SK-N-MC (cell line): Measurements from ENCODE around the gene UNKL.

ENCODE experiments used
- DNase-seq: peaks from one replicate; pipeline ENCODE4 v3.0.0-alpha.2; 2011; ENCODE audit warnings: low read depth, low spot score
- H3K27ac ChIP-seq: fragments of 200-600 bp; sonication (generic); 2 replicates; pipeline ENCODE4 v1.5.1; 2016; ENCODE audit warnings: mixed run types
- H3K36me3 ChIP-seq: fragments of 200-600 bp; sonication (generic); 2 replicates; pipeline ENCODE4 v1.6.1; 2017; ENCODE audit warnings: antibody characterized with exemption, low read length, mixed read lengths; ENCODE audit not compliant: insufficient read depth
- H3K4me3 ChIP-seq: fragments of 200-600 bp; sonication (generic); 2 replicates; pipeline ENCODE4 v1.5.1; 2016
- H3K9ac ChIP-seq: fragments of 200-600 bp; sonication (generic); 2 replicates; pipeline ENCODE4 v1.8.0; 2017; ENCODE audit warnings: mixed run types, mixed read lengths; ENCODE audit not compliant: insufficient read length
- H3K9me3 ChIP-seq: fragments of 200-600 bp; sonication (generic); 2 replicates; pipeline ENCODE4 v1.6.1; 2017; ENCODE audit warnings: low read depth, mild to moderate bottlenecking, antibody characterized with exemption, low read length, moderate library complexity, mixed read lengths
- EZH2 ChIP-seq: fragments of 200-600 bp; sonication (generic); IDR thresholded peaks from one replicate; pipeline ENCODE4 v1.6.1; 2017; ENCODE audit warnings: antibody characterized with exemption
- FOXP2 ChIP-seq: optimal IDR thresholded peaks from 2 replicates; pipeline ENCODE3; 2011; ENCODE audit warnings: mild to moderate bottlenecking, moderate library complexity; ENCODE audit not compliant: insufficient read depth; ENCODE audit errors: extremely low read length, control extremely low read depth
- POLR2AphosphoS5 ChIP-seq: IDR thresholded peaks from 2 replicates; pipeline ENCODE4 v1.6.1; 2012; ENCODE audit warnings: mild to moderate bottlenecking, low read depth, low read length, borderline replicate concordance

The UNKL gene

DNA sequence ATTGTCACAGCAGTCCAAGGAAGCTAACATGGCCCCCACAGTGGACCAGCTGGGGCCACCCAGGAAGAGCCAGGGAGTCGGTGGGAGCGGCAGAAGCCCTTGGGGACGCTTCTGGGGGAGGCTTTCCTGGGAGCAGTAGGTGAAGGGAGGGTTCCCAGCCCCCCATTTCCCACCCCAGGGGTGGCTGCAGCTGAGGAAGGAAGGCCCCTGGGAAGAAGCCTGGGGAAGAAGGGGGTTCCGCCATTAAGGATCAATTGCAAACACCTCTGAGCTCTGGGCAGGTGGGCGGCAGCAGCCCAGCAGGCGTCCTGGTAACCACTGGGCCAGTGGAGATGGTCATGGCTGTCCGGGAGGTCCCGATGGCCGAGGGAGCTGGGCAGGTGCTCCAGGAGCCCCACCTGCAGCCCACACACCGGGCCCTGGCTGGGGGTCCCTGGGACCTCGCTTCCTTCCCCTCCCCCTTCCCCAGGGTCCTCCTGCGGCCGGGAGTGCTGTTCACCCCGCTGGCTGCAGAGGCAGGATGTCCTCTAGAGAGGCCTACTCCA, 15.8 kb upstream of the UNKL start:
- Histone ChIP-seq H3K36me3 (no peaks in the 10 kb centered on the region), H3K9ac (no peak overlapping the region), H3K27ac (no peak overlapping the region)

DNA sequence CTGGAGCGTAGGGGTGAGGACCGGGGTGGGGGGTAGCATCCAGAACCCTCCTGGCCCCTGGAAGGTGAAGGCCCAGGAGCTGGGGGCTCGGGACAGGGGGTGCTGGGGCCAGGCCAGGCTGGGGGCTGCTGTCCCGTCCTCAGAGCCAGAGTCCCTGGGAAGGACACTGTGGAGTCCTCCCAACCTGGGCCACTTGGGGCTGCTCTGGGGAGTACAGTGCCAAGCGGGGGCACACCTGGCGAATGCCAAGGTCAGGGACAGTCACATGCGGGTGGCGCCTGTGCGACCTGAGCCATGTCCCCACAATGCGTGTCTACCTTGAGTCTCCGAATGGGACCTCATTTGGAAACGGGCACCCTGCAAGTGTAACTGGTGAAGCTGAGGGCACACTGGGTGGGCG, 15.1 kb upstream of the UNKL start:
- Histone ChIP-seq H3K9me3 (no peaks in the 10 kb centered on the region), H3K27ac (no peak overlapping the region), H3K4me3 (no peak overlapping the region), H3K36me3 (no peaks in the 10 kb centered on the region), H3K9ac (no peak overlapping the region)
- DNase-seq: no peak
- TF ChIP-seq POLR2AphosphoS5: no peak
- TF ChIP-seq EZH2: no peak
- no peak for TF ChIP-seq FOXP2

More for the DNA sequence above, 15.8 kb upstream of the UNKL start:
- DNase-seq: no peak
- Histone ChIP-seq H3K9me3 (no peaks in the 10 kb centered on the region), H3K4me3 (no peak overlapping the region)
- no peak for TF ChIP-seq POLR2AphosphoS5
- no peak for TF ChIP-seq EZH2

DNA sequence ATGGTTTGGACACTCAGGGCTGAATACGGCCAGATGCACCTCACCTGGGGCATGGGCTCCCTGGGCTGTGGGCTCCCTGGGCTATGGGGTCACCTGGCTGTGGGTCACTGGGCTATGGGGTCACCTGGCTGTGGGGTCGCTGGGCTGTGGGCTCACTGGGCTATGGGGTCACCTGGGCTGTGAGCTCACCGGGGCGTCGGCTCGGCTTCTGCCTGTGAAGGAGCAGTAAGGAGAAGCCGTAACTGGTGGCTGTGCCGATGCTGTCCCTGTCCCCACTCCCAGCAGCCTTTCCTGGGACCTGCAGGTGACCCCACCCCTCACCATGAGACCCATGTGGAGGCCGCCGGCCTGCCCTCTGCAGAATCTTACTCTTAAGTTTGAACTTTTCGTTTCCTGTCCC, 14.5 kb upstream of the UNKL start:
- DNase-seq: no peak
- H3K36me3 ChIP-seq: no peaks in the 10 kb centered on the region
- H3K4me3 ChIP-seq: no peak overlapping the region
- H3K9ac ChIP-seq: no peak overlapping the region
- H3K9me3 ChIP-seq: no peaks in the 10 kb centered on the region
- no peak overlapping the region for H3K27ac ChIP-seq
- no peak for TF ChIP-seq POLR2AphosphoS5
- no peak for TF ChIP-seq FOXP2
- no peak for TF ChIP-seq EZH2

DNA sequence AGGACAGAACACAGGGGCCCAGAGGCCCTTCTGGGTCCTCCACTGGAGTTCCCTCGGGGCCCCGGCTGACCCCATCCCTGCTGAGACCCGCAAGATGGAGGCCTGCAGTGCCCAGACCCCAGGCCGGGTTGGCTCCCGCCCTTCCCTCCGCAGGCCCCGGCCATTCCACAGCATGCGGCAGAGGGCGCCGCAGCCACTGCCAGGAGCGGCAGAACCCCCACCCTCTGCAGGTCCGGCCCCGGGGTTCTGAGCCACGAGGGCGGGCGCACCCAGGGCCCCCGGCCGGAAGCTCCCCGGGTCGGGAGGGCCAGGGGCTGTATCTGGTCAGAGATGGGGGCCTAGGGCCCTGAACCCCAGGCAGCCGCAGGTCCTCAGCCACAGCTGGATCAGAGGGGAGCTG, 14.0 kb upstream of the UNKL start:
- H3K9me3 ChIP-seq: no peaks in the 10 kb centered on the region
- TF ChIP-seq FOXP2 (no peak), POLR2AphosphoS5 (no peak), EZH2 (no peak)
- H3K36me3 ChIP-seq: no peaks in the 10 kb centered on the region
- H3K9ac ChIP-seq: no peak overlapping the region
- H3K27ac ChIP-seq: no peak overlapping the region
- H3K4me3 ChIP-seq: no peak overlapping the region
- no peak for DNase-seq

DNA sequence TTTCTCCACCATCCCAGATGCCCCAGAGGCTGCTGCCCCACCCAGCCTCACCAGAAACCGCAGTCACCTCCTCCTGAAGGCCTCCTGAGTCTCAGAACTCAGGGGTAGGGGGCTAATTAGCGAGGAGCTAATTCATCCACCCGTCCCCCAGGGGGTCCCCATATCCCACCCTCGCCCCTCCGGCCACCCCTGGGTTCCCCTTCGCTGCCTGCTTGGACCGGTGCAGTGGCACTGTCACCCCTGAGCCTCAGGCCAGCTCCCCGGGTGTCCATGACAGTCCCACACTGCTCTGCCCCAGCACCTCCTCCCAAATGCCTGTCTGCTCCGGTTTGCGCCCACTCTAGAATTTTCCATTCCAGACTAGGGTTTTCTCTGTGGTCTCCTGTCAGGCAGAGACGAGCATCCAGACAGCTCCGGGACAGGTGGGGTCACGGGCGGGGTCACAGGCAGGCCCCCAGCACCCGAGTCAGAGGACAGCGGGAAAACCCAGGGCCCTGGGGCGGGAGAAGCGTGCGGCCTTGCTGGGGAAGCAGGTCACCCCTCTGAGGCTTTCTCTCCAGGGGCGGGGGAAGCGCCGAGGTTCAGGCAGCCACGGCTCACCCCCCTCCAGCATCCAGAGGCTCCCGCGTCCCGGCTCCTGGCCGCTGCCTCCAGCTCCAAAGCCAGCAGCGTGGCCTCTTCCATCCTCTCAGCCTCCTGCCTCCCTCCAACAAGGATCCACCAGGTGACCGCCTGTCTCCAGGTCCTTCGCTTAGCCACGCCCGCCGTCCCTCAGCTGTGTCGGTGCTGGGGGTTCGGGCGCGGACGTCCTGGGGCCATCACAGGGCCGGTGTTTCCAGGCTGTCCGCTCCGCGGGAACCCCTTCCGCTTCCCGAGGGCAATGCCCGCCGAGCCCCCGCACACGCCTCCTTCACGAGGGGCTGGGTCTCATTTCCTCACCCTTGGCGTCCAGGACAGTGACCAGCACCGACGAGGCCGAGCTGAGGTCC, 13.3 kb upstream of the UNKL start:
- Histone ChIP-seq H3K36me3 (no peaks in the 10 kb centered on the region), H3K9me3 (no peaks in the 10 kb centered on the region), H3K4me3 (no peak overlapping the region), H3K27ac (no peak overlapping the region), H3K9ac (no peak overlapping the region)
- DNase-seq: no peak
- TF ChIP-seq FOXP2 (no peak), POLR2AphosphoS5 (no peak), EZH2 (no peak)

DNA sequence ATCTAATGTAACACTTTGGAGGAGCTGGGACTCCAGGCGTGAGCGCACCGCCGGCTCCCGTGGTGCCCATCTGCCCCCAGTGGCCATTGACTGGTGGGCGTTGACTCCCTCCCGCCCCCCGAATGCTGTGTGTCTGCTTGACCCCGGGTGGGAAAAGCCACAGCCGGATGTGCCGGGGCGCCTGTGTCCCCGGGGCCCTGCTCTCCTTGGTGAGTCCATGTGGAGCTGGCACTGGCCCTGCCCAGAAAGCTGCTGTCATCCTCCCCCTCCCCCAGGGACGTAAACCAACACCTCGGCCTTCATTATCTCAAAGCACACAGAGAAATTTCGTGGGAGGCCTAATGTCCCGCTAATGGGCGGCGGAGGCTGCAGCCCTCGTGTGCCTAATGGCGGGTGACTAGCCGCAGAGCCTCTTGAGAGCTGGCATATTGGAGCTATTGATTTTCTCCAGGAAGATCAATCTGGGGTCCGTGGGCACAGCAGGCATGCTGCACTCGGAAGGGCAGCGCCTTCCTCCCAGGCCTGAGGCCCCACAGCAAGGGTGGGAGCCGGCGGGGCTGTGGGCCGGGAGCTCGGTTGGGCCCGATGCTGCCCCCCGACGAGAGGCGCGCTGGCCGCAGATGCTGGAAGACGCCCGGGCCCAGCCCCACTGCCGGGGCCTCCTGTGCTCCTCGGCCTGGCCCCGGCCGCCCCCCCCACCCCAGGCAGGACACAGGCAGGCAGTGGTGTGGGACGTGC, 12.4 kb upstream of the UNKL start:
- no peaks in the 10 kb centered on the region for H3K9me3 ChIP-seq
- H3K36me3 ChIP-seq: no peaks in the 10 kb centered on the region
- H3K9ac ChIP-seq: no peak overlapping the region
- no peak overlapping the region for H3K27ac ChIP-seq
- TF ChIP-seq EZH2: no peak
- TF ChIP-seq POLR2AphosphoS5: no peak
- TF ChIP-seq FOXP2: no peak
- H3K4me3 ChIP-seq: no peak overlapping the region
- DNase-seq: no peak

DNA sequence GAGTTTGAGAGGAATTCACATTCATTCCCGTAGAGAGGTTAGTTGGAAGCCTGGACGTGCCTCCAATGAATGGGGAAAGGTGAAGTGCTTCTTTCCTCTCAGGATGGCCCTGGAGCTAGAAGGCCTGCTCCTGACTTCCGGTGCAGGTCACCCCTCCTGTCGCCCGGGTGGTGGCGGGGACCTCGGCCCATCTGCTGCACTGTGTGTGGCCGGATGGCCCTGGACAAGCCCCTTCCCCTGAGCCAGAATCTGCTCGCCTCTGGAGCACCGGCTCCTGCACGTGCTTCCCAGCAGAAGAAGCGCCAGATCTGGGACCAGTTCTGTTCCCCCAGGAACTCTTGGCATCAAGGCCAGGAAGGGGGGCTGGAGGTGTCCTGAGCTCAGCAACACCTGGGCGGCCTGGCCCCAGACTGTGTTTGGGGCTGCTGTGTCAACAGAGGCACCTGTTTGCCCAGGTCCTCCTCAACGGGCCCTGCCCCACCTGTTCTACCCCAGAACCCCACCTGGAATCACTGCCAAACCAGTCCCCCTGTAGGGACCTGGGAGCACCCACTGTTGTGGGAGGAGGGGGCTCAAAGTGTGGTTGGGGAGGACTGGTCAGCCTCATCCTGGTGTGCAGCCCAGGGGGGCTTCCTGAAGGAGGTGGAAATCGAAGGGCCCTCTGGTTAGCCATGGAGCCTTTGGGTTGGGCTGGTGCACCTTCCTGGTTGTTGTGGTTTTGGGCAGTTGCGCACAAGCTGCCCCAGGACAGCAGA, 11.3 kb upstream of the UNKL start:
- Histone ChIP-seq H3K27ac (no peak overlapping the region), H3K4me3 (no peak overlapping the region), H3K9ac (no peak overlapping the region), H3K9me3 (no peaks in the 10 kb centered on the region), H3K36me3 (no peaks in the 10 kb centered on the region)
- DNase-seq: no peak
- TF ChIP-seq POLR2AphosphoS5: no peak
- TF ChIP-seq FOXP2: no peak
- no peak for TF ChIP-seq EZH2
